ENCODE results near the gene SWAP70.

Gene SWAP70

DNA sequence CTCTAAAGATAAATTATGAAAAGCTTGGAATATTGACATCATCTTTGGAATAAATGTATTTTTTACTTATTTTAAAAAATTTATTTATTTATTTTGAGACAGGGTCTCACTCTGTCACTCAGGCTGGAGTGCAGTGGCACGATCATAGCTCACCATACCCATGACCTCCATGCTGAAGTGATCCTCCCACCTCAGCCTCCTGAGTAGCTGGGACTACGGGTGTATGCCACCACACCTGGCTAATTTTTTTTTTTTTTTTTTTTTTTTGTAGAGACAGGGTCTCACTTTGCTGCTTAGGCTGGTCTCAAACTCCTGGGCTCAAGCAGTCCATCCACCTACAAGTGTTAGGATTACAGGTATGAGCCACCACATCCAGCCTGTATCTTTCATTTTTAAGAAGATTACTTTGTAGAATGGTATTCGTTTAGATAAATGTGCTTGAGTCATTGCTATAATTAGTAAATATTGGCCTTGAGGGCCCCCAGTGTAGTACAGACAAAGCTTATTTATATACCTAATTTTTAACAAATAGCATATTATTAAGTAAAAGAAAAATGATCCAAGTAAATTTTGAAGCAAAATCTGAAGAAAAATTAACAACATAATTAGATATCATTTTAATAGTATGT lies 8.5 kb downstream of the SWAP70 start:
- Histone ChIP-seq H4K91ac (ENCODE audit: low read length) (no peak overlapping the region), H2BK5ac (ENCODE audit: low read depth, low read length, poor library complexity, severe bottlenecking) (no peak overlapping the region), H2AK5ac (ENCODE audit: low read length, severe bottlenecking) (no peak overlapping the region), H2BK12ac (ENCODE audit: low read length in 2 of 2) (no peak overlapping the region), H3K23ac (ENCODE audit: low read length in 2 of 2) (no peak overlapping the region), H3K18ac (ENCODE audit: low read depth in 1 of 2, low read length in 2 of 2) (no peak overlapping the region), H3K9ac (ENCODE audit: low read length) (no peak overlapping the region), H3K4me1 (ENCODE audit: control insufficient read depth, insufficient read depth, low read depth, low read length) (no peaks in the 10 kb centered on the region), H2BK120ac (ENCODE audit: low read depth, low read length) (no peak overlapping the region), H3K9me3 (ENCODE audit: control insufficient read depth, low read length) (no peaks in the 10 kb centered on the region), H3K36me3 (ENCODE audit: control insufficient read depth in 1 of 2, insufficient read depth in 2 of 2, low read depth in 1 of 2, low read length in 2 of 2) (peaks cover 2 to 8% of the 10 kb centered on the region in 2 experiments), H4K8ac (ENCODE audit: low read length) (no peak overlapping the region), H3K27ac (ENCODE audit: low read length, poor library complexity, severe bottlenecking) (no peak overlapping the region), H2AFZ (ENCODE audit: low read depth, low read length) (no peak overlapping the region), H3K79me1 (replicated peaks; ENCODE audit: low read length, poor library complexity, severe bottlenecking) (peaks cover 4% of the 10 kb centered on the region), H3K27me3 (ENCODE audit: control insufficient read depth in 1 of 2, insufficient read depth in 1 of 2, low read length in 2 of 2) (no peaks in the 10 kb centered on the region), H2BK15ac (ENCODE audit: low read depth, poor library complexity, severe bottlenecking) (no peak overlapping the region), H3K4ac (ENCODE audit: low read depth in 1 of 2, low read length in 2 of 2) (no peak overlapping the region), H3K4me3 (ENCODE audit: insufficient read depth in 1 of 2, low read depth in 1 of 2, low read length in 2 of 2) (no peak overlapping the region), H3K4me2 (ENCODE audit: low read length, poor library complexity, severe bottlenecking) (no peak overlapping the region), H3K14ac (ENCODE audit: low read length in 2 of 2) (no peak overlapping the region)
- peak; percentile 32 for DNase-seq
- WGBS: 90% methylated on average over 1 of the region's 3 CpGs

DNA sequence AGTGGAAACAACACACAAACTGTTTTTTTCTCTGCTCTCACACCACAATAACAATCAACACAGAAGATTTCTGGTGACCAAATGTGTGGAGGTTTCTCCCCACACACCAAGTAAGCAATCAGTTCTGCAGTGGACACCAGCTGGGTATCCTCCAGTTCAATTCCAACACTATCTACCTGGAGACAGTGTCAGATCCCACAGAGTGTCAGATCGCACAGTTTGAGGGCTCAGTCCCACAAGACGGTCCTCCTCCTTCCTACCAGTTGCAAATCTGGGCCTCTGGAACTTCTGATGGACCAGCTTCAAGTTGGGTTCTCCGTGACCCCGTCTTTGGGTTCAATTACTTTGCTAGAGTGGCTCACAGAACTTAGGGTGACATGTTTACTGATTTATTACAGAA lies 9.0 kb downstream of the SWAP70 start:
- 100% methylated on average over 2 of the region's 4 CpGs for WGBS
- Histone ChIP-seq H3K27ac (ENCODE audit: low read length, poor library complexity, severe bottlenecking) (no peak overlapping the region), H3K4me3 (ENCODE audit: insufficient read depth in 1 of 2, low read depth in 1 of 2, low read length in 2 of 2) (no peak overlapping the region), H2BK12ac (ENCODE audit: low read length in 2 of 2) (peak overlapping the region in 1 of 2 experiments; percentile 42), H3K4ac (ENCODE audit: low read depth in 1 of 2, low read length in 2 of 2) (no peak overlapping the region), H3K4me2 (ENCODE audit: low read length, poor library complexity, severe bottlenecking) (no peak overlapping the region), H2AK5ac (ENCODE audit: low read length, severe bottlenecking) (no peak overlapping the region), H3K36me3 (ENCODE audit: control insufficient read depth in 1 of 2, insufficient read depth in 2 of 2, low read depth in 1 of 2, low read length in 2 of 2) (peaks cover 0 to 8% of the 10 kb centered on the region in 2 experiments), H3K27me3 (ENCODE audit: control insufficient read depth in 1 of 2, insufficient read depth in 1 of 2, low read length in 2 of 2) (no peaks in the 10 kb centered on the region), H3K9me3 (ENCODE audit: control insufficient read depth, low read length) (no peaks in the 10 kb centered on the region), H3K14ac (ENCODE audit: low read length in 2 of 2) (no peak overlapping the region), H2BK120ac (ENCODE audit: low read depth, low read length) (no peak overlapping the region), H2AFZ (ENCODE audit: low read depth, low read length) (no peak overlapping the region), H4K8ac (ENCODE audit: low read length) (no peak overlapping the region), H3K18ac (ENCODE audit: low read depth in 1 of 2, low read length in 2 of 2) (no peak overlapping the region), H4K91ac (ENCODE audit: low read length) (no peak overlapping the region), H2BK15ac (ENCODE audit: low read depth, poor library complexity, severe bottlenecking) (no peak overlapping the region), H3K9ac (ENCODE audit: low read length) (no peak overlapping the region), H3K4me1 (ENCODE audit: control insufficient read depth, insufficient read depth, low read depth, low read length) (no peaks in the 10 kb centered on the region), H3K79me1 (replicated peaks; ENCODE audit: low read length, poor library complexity, severe bottlenecking) (peaks cover 4% of the 10 kb centered on the region), H3K23ac (ENCODE audit: low read length in 2 of 2) (no peak overlapping the region), H2BK5ac (ENCODE audit: low read depth, low read length, poor library complexity, severe bottlenecking) (no peak overlapping the region)
- no peak for DNase-seq

DNA sequence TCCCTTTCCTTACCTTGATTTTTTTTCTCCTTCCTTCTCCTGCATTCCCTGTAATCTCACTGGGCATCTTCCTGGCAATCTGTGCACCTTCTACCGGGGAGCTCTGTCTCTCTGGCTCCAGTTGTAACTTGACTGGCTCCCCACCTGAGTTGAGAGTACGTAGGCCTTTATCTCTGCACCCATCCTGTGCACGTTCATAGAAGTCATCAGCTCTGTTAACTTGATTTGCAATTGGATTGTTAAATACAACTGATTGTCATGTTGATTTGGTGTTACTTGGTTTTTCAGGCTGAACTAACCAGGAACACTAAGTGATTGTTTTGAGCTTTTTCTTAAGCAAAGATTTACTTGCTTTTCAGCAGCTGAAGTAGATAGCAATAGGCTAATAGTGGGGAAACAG lies 11.8 kb downstream of the SWAP70 start:
- H3K4me2 ChIP-seq (ENCODE audit: low read length, poor library complexity, severe bottlenecking): no peak overlapping the region
- no peak overlapping the region for H3K4me3 ChIP-seq (ENCODE audit: insufficient read depth in 1 of 2, low read depth in 1 of 2, low read length in 2 of 2)

DNA sequence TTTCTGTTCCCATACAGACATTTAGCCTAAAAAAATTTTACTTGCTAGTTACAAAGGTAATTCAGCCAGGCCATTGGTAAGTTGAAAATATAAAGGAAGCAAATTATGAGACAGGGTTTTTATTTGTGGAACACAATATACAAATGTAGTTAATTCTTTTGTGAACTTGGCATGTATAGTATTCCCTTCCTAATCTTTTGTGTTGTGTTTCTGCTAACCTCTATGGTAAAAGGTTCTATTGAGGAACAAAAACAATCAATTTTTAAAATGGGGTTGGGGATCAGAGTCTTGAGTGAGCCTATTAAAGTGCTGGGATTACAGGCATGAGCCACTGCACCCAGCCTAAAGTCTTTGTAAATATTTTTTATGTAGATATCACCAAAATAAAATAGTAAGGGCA lies 14.1 kb downstream of the SWAP70 start:
- Histone ChIP-seq H3K36me3 (ENCODE audit: control insufficient read depth in 1 of 2, insufficient read depth in 2 of 2, low read depth in 1 of 2, low read length in 2 of 2) (peaks cover 0 to 11% of the 10 kb centered on the region in 2 experiments), H2BK5ac (ENCODE audit: low read depth, low read length, poor library complexity, severe bottlenecking) (no peak overlapping the region), H3K79me1 (replicated peaks; ENCODE audit: low read length, poor library complexity, severe bottlenecking) (peaks cover 10% of the 10 kb centered on the region), H2AK5ac (ENCODE audit: low read length, severe bottlenecking) (no peak overlapping the region), H3K4me3 (ENCODE audit: insufficient read depth in 1 of 2, low read depth in 1 of 2, low read length in 2 of 2) (no peak overlapping the region), H3K9ac (ENCODE audit: low read length) (no peak overlapping the region), H2BK120ac (ENCODE audit: low read depth, low read length) (no peak overlapping the region), H2AFZ (ENCODE audit: low read depth, low read length) (no peak overlapping the region), H3K27me3 (ENCODE audit: control insufficient read depth in 1 of 2, insufficient read depth in 1 of 2, low read length in 2 of 2) (no peaks in the 10 kb centered on the region), H3K23ac (ENCODE audit: low read length in 2 of 2) (no peak overlapping the region), H4K8ac (ENCODE audit: low read length) (no peak overlapping the region), H3K4ac (ENCODE audit: low read depth in 1 of 2, low read length in 2 of 2) (no peak overlapping the region), H2BK15ac (ENCODE audit: low read depth, poor library complexity, severe bottlenecking) (no peak overlapping the region), H3K4me1 (ENCODE audit: control insufficient read depth, insufficient read depth, low read depth, low read length) (peaks cover 5% of the 10 kb centered on the region), H4K91ac (ENCODE audit: low read length) (no peak overlapping the region), H3K27ac (ENCODE audit: low read length, poor library complexity, severe bottlenecking) (no peak overlapping the region), H2BK12ac (ENCODE audit: low read length in 2 of 2) (no peak overlapping the region), H3K9me3 (ENCODE audit: control insufficient read depth, low read length) (no peaks in the 10 kb centered on the region), H3K18ac (ENCODE audit: low read depth in 1 of 2, low read length in 2 of 2) (no peak overlapping the region), H3K14ac (ENCODE audit: low read length in 2 of 2) (no peak overlapping the region), H3K4me2 (ENCODE audit: low read length, poor library complexity, severe bottlenecking) (no peak overlapping the region)
- no peak for DNase-seq

More for the DNA sequence above, 11.8 kb downstream of the SWAP70 start:
- Histone ChIP-seq H4K91ac (ENCODE audit: low read length) (no peak overlapping the region), H3K18ac (ENCODE audit: low read depth in 1 of 2, low read length in 2 of 2) (no peak overlapping the region), H2BK15ac (ENCODE audit: low read depth, poor library complexity, severe bottlenecking) (no peak overlapping the region), H2BK5ac (ENCODE audit: low read depth, low read length, poor library complexity, severe bottlenecking) (no peak overlapping the region), H3K27me3 (ENCODE audit: control insufficient read depth in 1 of 2, insufficient read depth in 1 of 2, low read length in 2 of 2) (no peaks in the 10 kb centered on the region), H3K79me1 (replicated peaks; ENCODE audit: low read length, poor library complexity, severe bottlenecking) (peaks cover 7% of the 10 kb centered on the region), H3K4ac (ENCODE audit: low read depth in 1 of 2, low read length in 2 of 2) (no peak overlapping the region), H2BK12ac (ENCODE audit: low read length in 2 of 2) (no peak overlapping the region), H3K27ac (ENCODE audit: low read length, poor library complexity, severe bottlenecking) (no peak overlapping the region), H3K36me3 (ENCODE audit: control insufficient read depth in 1 of 2, insufficient read depth in 2 of 2, low read depth in 1 of 2, low read length in 2 of 2) (peaks cover 0 to 9% of the 10 kb centered on the region in 2 experiments), H2BK120ac (ENCODE audit: low read depth, low read length) (no peak overlapping the region), H3K9ac (ENCODE audit: low read length) (no peak overlapping the region), H2AK5ac (ENCODE audit: low read length, severe bottlenecking) (no peak overlapping the region), H4K8ac (ENCODE audit: low read length) (no peak overlapping the region), H3K9me3 (ENCODE audit: control insufficient read depth, low read length) (no peaks in the 10 kb centered on the region), H3K23ac (ENCODE audit: low read length in 2 of 2) (no peak overlapping the region), H3K14ac (ENCODE audit: low read length in 2 of 2) (no peak overlapping the region), H3K4me1 (ENCODE audit: control insufficient read depth, insufficient read depth, low read depth, low read length) (peaks cover 3% of the 10 kb centered on the region), H2AFZ (ENCODE audit: low read depth, low read length) (no peak overlapping the region)
- no peak for DNase-seq
- 57% methylated on average over 3 of the region's 3 CpGs for WGBS

All from mesenchymal stem cell (in vitro differentiated cells and primary cell).